OCI-LY1 (cell line): ENCODE results near the gene SPINK2.

ENCODE experiments used
- H2AFZ ChIP-seq: fragments of 200-600 bp; sonication (generic), shearing (Covaris generic); 2 replicates; pipeline ENCODE4 v1.6.0; 2014; ENCODE audit warnings: antibody characterized with exemption, mild to moderate bottlenecking, low read length
- H3F3A ChIP-seq: fragments of 200-600 bp; sonication (generic), shearing (Covaris generic); 2 replicates; pipeline ENCODE4 v1.6.0; 2014; ENCODE audit warnings: mild to moderate bottlenecking, antibody characterized with exemption, low read length, moderate library complexity; ENCODE audit not compliant: insufficient read depth
- H3K27ac ChIP-seq: fragments of 200-600 bp; sonication (generic); 2 replicates; pipeline ENCODE4 v1.5.1; 2014; ENCODE audit warnings: low read length, mixed run types, mild to moderate bottlenecking, low read depth; ENCODE audit not compliant: poor library complexity, severe bottlenecking
- H3K27me3 ChIP-seq: fragments of 200-600 bp; sonication (generic); 2 replicates; pipeline ENCODE4 v1.6.0; 2014; ENCODE audit warnings: antibody characterized with exemption, mild to moderate bottlenecking, low read length, moderate library complexity; ENCODE audit not compliant: insufficient read depth
- H3K36me3 ChIP-seq: fragments of 200-600 bp; sonication (generic); 2 replicates; pipeline ENCODE4 v1.6.1; 2014; ENCODE audit warnings: mild to moderate bottlenecking, antibody characterized with exemption, low read length, moderate library complexity, mixed read lengths; ENCODE audit not compliant: insufficient read depth
- H3K4me1 ChIP-seq: fragments of 200-600 bp; sonication (generic); 2 replicates; pipeline ENCODE4 v1.5.1; 2014; ENCODE audit warnings: mild to moderate bottlenecking, low read length, moderate library complexity; ENCODE audit not compliant: insufficient read depth, severe bottlenecking
- H3K4me2 ChIP-seq: fragments of 200-600 bp; sonication (generic), shearing (Covaris generic); 2 replicates; pipeline ENCODE4 v1.6.1; 2014; ENCODE audit warnings: low read length
- H3K4me3 ChIP-seq: fragments of 200-600 bp; sonication (generic); 2 replicates; pipeline ENCODE4 v1.5.1; 2014; ENCODE audit warnings: low read length, low read depth, mild to moderate bottlenecking, mixed read lengths; ENCODE audit not compliant: poor library complexity, severe bottlenecking
- H3K79me2 ChIP-seq: fragments of 200-600 bp; shearing (Covaris generic); 2 replicates; pipeline ENCODE4 v1.6.1; 2016; ENCODE audit warnings: mixed run types, low read length, mixed read lengths; ENCODE audit not compliant: insufficient read depth
- H3K9ac ChIP-seq: fragments of 200-600 bp; sonication (generic), shearing (Covaris generic); 2 replicates; pipeline ENCODE4 v1.6.1; 2014; ENCODE audit warnings: mild to moderate bottlenecking, low read length, mixed read lengths
- H3K9me2 ChIP-seq: fragments of 200-600 bp; sonication (generic), shearing (Covaris generic); 2 replicates; pipeline ENCODE4 v1.6.1; 2014; ENCODE audit warnings: low read depth, mild to moderate bottlenecking, low read length, mixed read lengths
- H3K9me3 ChIP-seq: fragments of 200-600 bp; shearing (Covaris generic); 2 replicates; pipeline ENCODE4 v1.6.1; 2014; ENCODE audit warnings: low read length, mixed read lengths
- H4K20me1 ChIP-seq: fragments of 200-600 bp; sonication (generic), shearing (Covaris generic); 2 replicates; pipeline ENCODE4 v1.6.0; 2016; ENCODE audit warnings: mild to moderate bottlenecking, low read length; ENCODE audit not compliant: insufficient read depth
- EZH2 ChIP-seq: fragments of 200-600 bp; sonication (generic), shearing (Covaris generic); IDR thresholded peaks from 2 replicates; pipeline ENCODE4 v1.8.0; 2017; ENCODE audit warnings: borderline replicate concordance, mixed run types, mild to moderate bottlenecking, antibody characterized with exemption, low read length, moderate library complexity, mixed read lengths
- TF ChIP-seq, protein P1 (sequence below): fragments of 200-600 bp; sonication (generic), shearing (Covaris generic); IDR thresholded peaks from 2 replicates; pipeline ENCODE4 v1.5.1; 2017; ENCODE audit warnings: mild to moderate bottlenecking, antibody characterized with exemption, low read length, moderate library complexity, mixed read lengths

The SPINK2 gene

DNA sequence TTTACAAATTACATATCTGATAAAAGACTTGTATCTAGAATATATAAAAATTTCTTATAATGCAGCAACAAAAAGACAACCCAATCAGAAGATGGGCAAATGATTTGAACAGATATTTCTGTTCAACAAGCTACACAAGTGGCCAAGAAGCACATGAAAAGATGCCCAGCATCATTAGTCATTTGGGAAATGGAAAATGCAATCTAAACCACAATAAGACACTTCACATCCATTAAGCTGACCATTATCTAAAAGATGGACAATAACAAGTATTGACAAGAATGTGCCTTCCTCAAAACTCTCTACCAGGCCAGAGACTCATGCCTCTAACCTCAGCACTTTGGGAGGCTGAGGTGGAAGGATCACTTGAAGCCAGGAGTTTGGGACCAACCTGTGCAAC lies 53.9 kb downstream of the SPINK2 start:
- Histone ChIP-seq H3K27me3 (no peaks in the 10 kb centered on the region), H3K4me1 (no peaks in the 10 kb centered on the region), H3K9ac (no peak overlapping the region), H3K9me3 (no peaks in the 10 kb centered on the region), H3F3A (no peaks in the 10 kb centered on the region), H3K9me2 (no peaks in the 10 kb centered on the region), H4K20me1 (no peaks in the 10 kb centered on the region), H2AFZ (no peak overlapping the region), H3K27ac (no peak overlapping the region), H3K79me2 (no peaks in the 10 kb centered on the region), H3K4me3 (no peak overlapping the region), H3K4me2 (no peak overlapping the region), H3K36me3 (no peaks in the 10 kb centered on the region)
- TF ChIP-seq, protein P1, sequence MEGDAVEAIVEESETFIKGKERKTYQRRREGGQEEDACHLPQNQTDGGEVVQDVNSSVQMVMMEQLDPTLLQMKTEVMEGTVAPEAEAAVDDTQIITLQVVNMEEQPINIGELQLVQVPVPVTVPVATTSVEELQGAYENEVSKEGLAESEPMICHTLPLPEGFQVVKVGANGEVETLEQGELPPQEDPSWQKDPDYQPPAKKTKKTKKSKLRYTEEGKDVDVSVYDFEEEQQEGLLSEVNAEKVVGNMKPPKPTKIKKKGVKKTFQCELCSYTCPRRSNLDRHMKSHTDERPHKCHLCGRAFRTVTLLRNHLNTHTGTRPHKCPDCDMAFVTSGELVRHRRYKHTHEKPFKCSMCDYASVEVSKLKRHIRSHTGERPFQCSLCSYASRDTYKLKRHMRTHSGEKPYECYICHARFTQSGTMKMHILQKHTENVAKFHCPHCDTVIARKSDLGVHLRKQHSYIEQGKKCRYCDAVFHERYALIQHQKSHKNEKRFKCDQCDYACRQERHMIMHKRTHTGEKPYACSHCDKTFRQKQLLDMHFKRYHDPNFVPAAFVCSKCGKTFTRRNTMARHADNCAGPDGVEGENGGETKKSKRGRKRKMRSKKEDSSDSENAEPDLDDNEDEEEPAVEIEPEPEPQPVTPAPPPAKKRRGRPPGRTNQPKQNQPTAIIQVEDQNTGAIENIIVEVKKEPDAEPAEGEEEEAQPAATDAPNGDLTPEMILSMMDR: no peak
- TF ChIP-seq EZH2: no peak

DNA sequence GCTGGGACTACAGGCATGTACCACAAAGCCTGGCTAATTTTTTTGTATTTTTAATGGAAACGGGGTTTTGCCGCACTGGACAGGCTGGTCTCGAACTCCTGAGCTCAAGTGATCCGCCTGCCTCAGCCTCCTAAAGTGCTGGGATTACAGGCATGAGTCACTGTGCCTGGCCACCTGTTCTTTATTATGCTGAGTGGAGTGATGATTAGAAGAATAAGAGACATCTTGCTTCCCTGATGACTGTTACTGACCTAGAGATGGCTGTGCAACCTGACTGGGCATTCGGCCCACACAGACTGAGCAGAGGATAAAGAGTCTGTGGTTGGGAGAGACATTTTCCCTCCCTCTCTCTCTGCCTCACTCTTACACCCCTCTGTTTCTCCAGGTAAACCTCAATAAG lies 56.7 kb downstream of the SPINK2 start:
- no peaks in the 10 kb centered on the region for H3K9me3 ChIP-seq
- H3K4me1 ChIP-seq: no peaks in the 10 kb centered on the region
- H3K27ac ChIP-seq: no peak overlapping the region
- no peaks in the 10 kb centered on the region for H3K36me3 ChIP-seq
- no peaks in the 10 kb centered on the region for H3F3A ChIP-seq
- no peak for TF ChIP-seq EZH2
- TF ChIP-seq, protein P1: no peak
- no peak overlapping the region for H3K4me3 ChIP-seq
- H3K79me2 ChIP-seq: no peaks in the 10 kb centered on the region
- no peak overlapping the region for H3K4me2 ChIP-seq
- no peaks in the 10 kb centered on the region for H3K27me3 ChIP-seq
- no peak overlapping the region for H2AFZ ChIP-seq
- H3K9ac ChIP-seq: no peak overlapping the region
- no peaks in the 10 kb centered on the region for H3K9me2 ChIP-seq
- H4K20me1 ChIP-seq: no peaks in the 10 kb centered on the region

DNA sequence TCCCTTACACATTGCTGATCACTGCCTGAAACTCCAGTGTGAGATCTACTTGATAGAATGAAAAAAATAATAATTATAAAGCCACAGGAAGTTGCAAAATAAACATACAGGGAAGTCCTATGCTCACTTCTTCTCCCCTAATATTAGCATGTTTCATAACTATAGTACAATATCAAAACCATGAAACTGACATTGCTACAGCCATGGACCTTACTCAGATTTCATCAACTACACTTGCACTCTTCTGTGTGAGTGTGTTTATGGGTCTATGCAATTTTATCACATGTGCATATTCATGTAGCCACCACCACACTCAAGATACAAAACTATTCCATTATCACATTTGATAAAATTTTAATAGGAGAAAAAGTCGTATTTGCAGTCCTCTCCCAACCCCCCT lies 57.3 kb downstream of the SPINK2 start:
- Histone ChIP-seq H3K4me3 (no peak overlapping the region), H3K36me3 (no peaks in the 10 kb centered on the region), H4K20me1 (no peaks in the 10 kb centered on the region), H3K9me2 (no peaks in the 10 kb centered on the region), H3K9me3 (no peaks in the 10 kb centered on the region), H3K4me2 (no peak overlapping the region), H3K9ac (no peak overlapping the region), H3F3A (no peaks in the 10 kb centered on the region), H3K27me3 (no peaks in the 10 kb centered on the region), H3K79me2 (no peaks in the 10 kb centered on the region), H2AFZ (no peak overlapping the region), H3K4me1 (no peaks in the 10 kb centered on the region), H3K27ac (no peak overlapping the region)
- TF ChIP-seq, protein P1: no peak
- TF ChIP-seq EZH2: no peak
